Endothelial cell of umbilical vein (primary cell): Measurements from ENCODE around the gene SRGAP1.

Source experiments
- GATA2 ChIP-seq: IDR thresholded peaks from 2 replicates; pipeline ENCODE4 v1.7.0; 2011; ENCODE audit warnings: low read depth, mild to moderate bottlenecking, moderate library complexity, mixed read lengths, low read length; ENCODE audit not compliant: insufficient read length, insufficient read depth
- JUN ChIP-seq: IDR thresholded peaks from 2 replicates; pipeline ENCODE4 v1.6.1; 2011; ENCODE audit warnings: borderline replicate concordance, low read depth; ENCODE audit not compliant: insufficient read length, insufficient read depth
- POLR2A ChIP-seq: IDR thresholded peaks from 2 replicates; pipeline ENCODE4 v1.6.1; 2012; ENCODE audit warnings: low read depth, mild to moderate bottlenecking, control low read depth, low read length
- POLR2AphosphoS5 ChIP-seq: IDR thresholded peaks from 2 replicates; pipeline ENCODE4 v1.6.1; 2012; ENCODE audit warnings: low read depth, mild to moderate bottlenecking, control low read depth, low read length, moderate library complexity; ENCODE audit not compliant: insufficient read depth
- TF ChIP-seq, protein P1 (sequence below), 2 donors: IDR thresholded peaks; 1 replicate in 1 of 2; 2 replicates in 1 of 2; pipeline ENCODE4 v1.5.1; 2011; ENCODE audit warnings: low read length in 2 of 2, mild to moderate bottlenecking in 2 of 2, moderate library complexity in 2 of 2, control low read depth in 1 of 2, inconsistent platforms in 1 of 2, low read depth in 1 of 2; ENCODE audit not compliant: insufficient read depth in 1 of 2; ENCODE audit errors: extremely low read depth in 1 of 2
- TF ChIP-seq, protein P2 (sequence below): IDR thresholded peaks from 2 replicates; pipeline ENCODE4 v1.6.1; 2011; ENCODE audit not compliant: insufficient read depth, insufficient read length

DNA sequence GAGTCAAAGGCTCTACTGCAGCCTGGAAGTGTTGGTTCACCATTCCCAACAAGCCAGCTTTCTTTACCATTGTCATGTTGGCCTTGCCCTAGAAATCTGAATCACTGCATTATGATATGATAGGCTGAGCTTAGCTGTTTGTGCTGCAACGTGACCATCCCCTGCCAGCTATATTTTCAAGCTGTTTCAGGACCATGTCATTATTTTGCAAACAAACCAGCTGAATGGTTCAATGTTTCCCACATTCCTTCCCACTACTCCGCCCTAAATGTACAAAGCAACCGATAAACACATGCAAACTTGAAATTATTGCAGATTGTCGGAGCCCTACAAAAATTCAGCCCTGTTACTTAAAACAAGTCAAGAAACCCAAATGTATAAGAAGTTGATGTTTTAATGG, 241.5 kb downstream of the SRGAP1 start:
- TF ChIP-seq, protein P1, sequence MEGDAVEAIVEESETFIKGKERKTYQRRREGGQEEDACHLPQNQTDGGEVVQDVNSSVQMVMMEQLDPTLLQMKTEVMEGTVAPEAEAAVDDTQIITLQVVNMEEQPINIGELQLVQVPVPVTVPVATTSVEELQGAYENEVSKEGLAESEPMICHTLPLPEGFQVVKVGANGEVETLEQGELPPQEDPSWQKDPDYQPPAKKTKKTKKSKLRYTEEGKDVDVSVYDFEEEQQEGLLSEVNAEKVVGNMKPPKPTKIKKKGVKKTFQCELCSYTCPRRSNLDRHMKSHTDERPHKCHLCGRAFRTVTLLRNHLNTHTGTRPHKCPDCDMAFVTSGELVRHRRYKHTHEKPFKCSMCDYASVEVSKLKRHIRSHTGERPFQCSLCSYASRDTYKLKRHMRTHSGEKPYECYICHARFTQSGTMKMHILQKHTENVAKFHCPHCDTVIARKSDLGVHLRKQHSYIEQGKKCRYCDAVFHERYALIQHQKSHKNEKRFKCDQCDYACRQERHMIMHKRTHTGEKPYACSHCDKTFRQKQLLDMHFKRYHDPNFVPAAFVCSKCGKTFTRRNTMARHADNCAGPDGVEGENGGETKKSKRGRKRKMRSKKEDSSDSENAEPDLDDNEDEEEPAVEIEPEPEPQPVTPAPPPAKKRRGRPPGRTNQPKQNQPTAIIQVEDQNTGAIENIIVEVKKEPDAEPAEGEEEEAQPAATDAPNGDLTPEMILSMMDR (IDR thresholded peaks at IDR 0.05; ENCODE audit: extremely low read depth in 1 of 2, insufficient read depth in 1 of 2, low read depth in 1 of 2, low read length in 2 of 2): no peak
- TF ChIP-seq POLR2A (no peak), GATA2 (no peak), POLR2AphosphoS5 (no peak), JUN (no peak)
- TF ChIP-seq, protein P2, sequence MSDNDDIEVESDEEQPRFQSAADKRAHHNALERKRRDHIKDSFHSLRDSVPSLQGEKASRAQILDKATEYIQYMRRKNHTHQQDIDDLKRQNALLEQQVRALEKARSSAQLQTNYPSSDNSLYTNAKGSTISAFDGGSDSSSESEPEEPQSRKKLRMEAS: no peak
